DND-41 (cell line): ENCODE results near the gene RHOF.

ENCODE experiments used
- ATAC-seq: fragments of 200-7000 bp; cut with Tn5 transposase; 3 replicates; pipeline ENCODE4 v1.9.1; 2021; ENCODE audit warnings: low read depth; ENCODE audit not compliant: insufficient read depth
- DNase-seq: peaks from one replicate; pipeline ENCODE4 v3.0.0-alpha.2; 2020
- H2AFZ ChIP-seq: 2 replicates; pipeline ENCODE4 v1.6.0; 2012; ENCODE audit warnings: low read depth, low read length
- H3K27ac ChIP-seq: 2 replicates; pipeline ENCODE4 v1.5.1; 2012; ENCODE audit warnings: low read length, inconsistent platforms
- H3K27me3 ChIP-seq: fragments of 200-600 bp; sonication (generic); 2 replicates; pipeline ENCODE4 v1.6.0; 2012; ENCODE audit warnings: low read length, mild to moderate bottlenecking, inconsistent platforms; ENCODE audit not compliant: insufficient read depth, poor library complexity
- H3K36me3 ChIP-seq: 2 replicates; pipeline ENCODE4 v1.5.1; 2012; ENCODE audit warnings: low read length, inconsistent platforms; ENCODE audit not compliant: insufficient read depth
- H3K4me1 ChIP-seq: 2 replicates; pipeline ENCODE4 v1.5.1; 2012; ENCODE audit warnings: mild to moderate bottlenecking, low read length; ENCODE audit not compliant: insufficient read depth
- H3K4me2 ChIP-seq: 2 replicates; pipeline ENCODE4 v1.6.0; 2012; ENCODE audit warnings: mild to moderate bottlenecking, moderate library complexity, low read length, inconsistent platforms; ENCODE audit not compliant: insufficient read depth
- H3K4me3 ChIP-seq, 2 experiments: fragments of 200-600 bp in 1 of 2; shearing (Covaris generic) in 1 of 2; 2 replicates each; pipeline ENCODE4 v1.5.1; 2012 to 2016; ENCODE audit warnings: inconsistent platforms in 2 of 2, low read length in 2 of 2, mild to moderate bottlenecking in 2 of 2, low read depth in 1 of 2, moderate library complexity in 1 of 2
- H3K79me2 ChIP-seq: 2 replicates; pipeline ENCODE4 v1.6.0; 2012; ENCODE audit warnings: low read length, inconsistent platforms; ENCODE audit not compliant: insufficient read depth
- H3K9ac ChIP-seq: 2 replicates; pipeline ENCODE4 v1.6.0; 2012; ENCODE audit warnings: low read depth, mild to moderate bottlenecking, inconsistent platforms, low read length, moderate library complexity
- H3K9me3 ChIP-seq: 2 replicates; pipeline ENCODE4 v1.5.1; 2012; ENCODE audit warnings: low read length, moderate library complexity, mild to moderate bottlenecking, inconsistent platforms; ENCODE audit not compliant: insufficient read depth, severe bottlenecking
- H4K20me1 ChIP-seq: 2 replicates; pipeline ENCODE4 v1.6.0; 2012; ENCODE audit warnings: low read length; ENCODE audit not compliant: insufficient read depth
- CTCF ChIP-seq: IDR thresholded peaks from 2 replicates; pipeline ENCODE4 v1.5.1; 2012; ENCODE audit warnings: borderline replicate concordance, low read length, moderate library complexity, mild to moderate bottlenecking; ENCODE audit not compliant: poor library complexity, severe bottlenecking; ENCODE audit errors: extremely low read depth
- EZH2 ChIP-seq: IDR thresholded peaks from 3 replicates; pipeline ENCODE4 v1.6.1; 2012; ENCODE audit warnings: borderline replicate concordance, low read depth, mild to moderate bottlenecking, moderate library complexity, low read length, inconsistent platforms; ENCODE audit not compliant: severe bottlenecking

Gene RHOF

DNA sequence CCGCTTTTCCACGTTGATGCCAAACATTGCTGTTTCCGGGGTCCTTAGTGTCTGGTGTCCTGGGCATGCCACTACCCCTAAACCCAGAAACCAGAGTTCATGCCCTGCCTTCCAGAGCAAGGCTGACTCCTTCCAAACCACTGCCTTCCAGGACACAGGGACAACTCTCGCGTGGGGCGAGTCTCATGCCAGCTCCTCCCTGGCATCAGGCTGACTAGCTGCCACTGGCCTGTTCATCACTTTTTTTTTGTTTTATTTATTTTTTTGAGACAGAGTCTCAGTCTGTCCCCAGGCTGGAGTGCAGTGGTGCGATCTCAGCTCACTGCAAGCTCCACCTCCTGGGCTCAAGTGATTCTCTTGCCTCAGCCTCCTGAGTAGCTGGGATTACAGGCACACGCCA lies 15.1 kb upstream of the RHOF start:
- H3K27me3 ChIP-seq, result no peaks in the 10 kb centered on the region
- no peaks in the 10 kb centered on the region for H3K9me3 ChIP-seq
- H3K36me3 ChIP-seq, result peaks cover 71% of the 10 kb centered on the region
- no peak overlapping the region for H3K27ac ChIP-seq
- H3K4me2 ChIP-seq, result 0 out of 2 replicates have a peak overlapping the region, but pooled peaks have one; percentile 12
- no peak overlapping the region for H3K4me3 ChIP-seq
- H3K4me1 ChIP-seq, result peaks cover 79% of the 10 kb centered on the region
- H2AFZ ChIP-seq, result no peak overlapping the region
- TF ChIP-seq EZH2, result no peak
- TF ChIP-seq CTCF, result no peak
- H3K79me2 ChIP-seq, result peaks cover 99% of the 10 kb centered on the region
- H3K9ac ChIP-seq, result no peak overlapping the region
- ATAC-seq (no peak), DNase-seq (no peak)
- H4K20me1 ChIP-seq, result peaks cover 67% of the 10 kb centered on the region

DNA sequence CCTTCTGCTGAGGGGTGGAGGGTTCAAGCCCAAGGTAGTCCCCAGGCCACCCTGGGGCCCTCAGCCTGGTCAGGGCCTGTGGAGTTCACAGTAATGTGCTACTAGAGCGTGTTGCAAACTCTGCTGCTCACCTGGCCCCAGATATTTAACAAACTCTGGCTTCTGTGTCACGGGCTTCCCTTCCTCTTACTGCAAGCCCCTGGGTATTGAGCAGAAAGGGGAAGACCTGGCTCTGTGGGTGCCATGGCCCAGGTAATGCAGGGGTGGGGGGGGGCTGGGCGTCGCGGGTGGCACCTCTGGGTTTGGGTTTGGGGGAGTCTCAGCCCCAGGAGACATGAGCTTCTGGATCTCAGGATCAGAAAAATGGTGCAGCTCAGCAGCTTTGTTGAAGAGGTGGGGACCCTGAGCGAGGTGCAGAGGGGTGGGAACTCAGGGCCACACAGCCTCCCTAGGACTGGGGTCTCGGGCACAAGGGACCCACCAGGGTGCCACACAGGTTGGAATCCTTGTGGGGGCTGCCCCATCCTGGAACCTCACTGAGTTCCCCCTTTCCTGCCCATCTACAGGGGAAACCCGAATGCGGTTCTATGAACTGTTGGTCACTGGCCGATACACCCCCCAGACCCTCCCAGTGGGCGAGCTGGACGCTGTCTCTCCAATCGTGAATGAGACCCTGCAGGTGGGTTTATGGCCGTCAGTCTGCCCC lies 14.3 kb upstream of the RHOF start:
- Histone ChIP-seq H3K4me2 (peak overlapping the region; percentile 24; the same call in 1 of the 2 replicates), H4K20me1 (peaks cover 59% of the 10 kb centered on the region), H3K27me3 (no peaks in the 10 kb centered on the region), H3K9me3 (no peaks in the 10 kb centered on the region), H2AFZ (no peak overlapping the region), H3K36me3 (peaks cover 62% of the 10 kb centered on the region), H3K27ac (peak overlapping the region; percentile 13; the same call in 1 of the 2 replicates), H3K9ac (peak overlapping the region; percentile 16; the same call in 1 of the 2 replicates), H3K4me1 (peaks cover 71% of the 10 kb centered on the region), H3K79me2 (peaks cover 95% of the 10 kb centered on the region), H3K4me3 (no peak overlapping the region)
- no peak for ATAC-seq
- no peak for TF ChIP-seq EZH2
- no peak for TF ChIP-seq CTCF
- DNase-seq, result no peak

DNA sequence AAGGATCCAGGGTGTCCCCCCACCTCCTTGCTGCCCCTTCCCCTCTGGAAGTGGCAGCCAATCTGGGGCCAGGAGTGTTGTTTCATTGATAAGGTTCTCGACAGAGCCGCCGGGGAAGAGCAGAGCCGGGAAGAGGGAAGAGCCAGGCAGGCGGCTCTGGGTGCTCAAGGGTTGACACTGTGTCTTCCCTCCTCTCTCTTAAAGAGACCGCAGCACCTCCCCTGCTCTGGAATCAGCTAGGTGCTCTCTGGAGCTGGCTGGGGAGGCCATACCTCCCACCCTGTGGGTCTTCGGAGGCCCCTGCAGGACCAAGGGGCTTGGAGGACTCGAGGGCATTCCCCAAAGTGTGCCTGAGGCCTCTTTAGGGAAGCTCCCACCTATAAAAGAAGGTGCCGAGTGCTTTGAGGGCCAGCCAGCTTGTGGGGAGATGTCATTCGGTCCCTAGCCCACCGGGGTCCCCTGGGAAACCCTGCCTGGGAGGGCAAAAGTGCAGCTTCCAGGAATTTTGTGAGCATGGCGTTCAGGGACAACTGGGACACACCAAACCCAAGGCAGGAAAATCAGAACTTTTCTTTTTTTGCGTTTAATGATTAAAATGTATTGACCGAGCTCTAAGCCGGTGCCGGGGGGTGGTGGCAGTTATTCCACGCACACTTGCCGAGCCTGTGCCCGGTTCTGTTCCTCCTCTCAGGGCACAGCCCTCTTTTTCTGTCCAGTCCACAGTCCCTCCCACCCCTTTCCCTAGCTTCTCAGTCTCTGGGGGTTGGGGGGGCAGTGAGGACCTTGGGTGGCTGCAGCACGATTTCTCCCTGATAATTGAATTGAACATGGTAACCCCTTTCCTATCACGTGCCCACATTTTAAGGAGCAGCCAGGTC lies 13.3 kb upstream of the RHOF start:
- Histone ChIP-seq H3K9ac (peak overlapping the region; percentile 100), H3K36me3 (peaks cover 55% of the 10 kb centered on the region), H3K4me2 (peak overlapping the region; percentile 99), H2AFZ (no peak overlapping the region), H3K27ac (peak overlapping the region; percentile 53), H3K4me3 (peak overlapping the region; percentile 60 to 90; a peak in 3 of 4 replicates), H3K4me1 (peaks cover 61% of the 10 kb centered on the region), H3K27me3 (no peaks in the 10 kb centered on the region), H4K20me1 (peaks cover 51% of the 10 kb centered on the region), H3K9me3 (no peaks in the 10 kb centered on the region), H3K79me2 (peaks cover 95% of the 10 kb centered on the region)
- TF ChIP-seq EZH2 (no peak), CTCF (no peak)
- ATAC-seq, result no peak
- no peak for DNase-seq
